ENCODE data around the gene BAIAP2L1. TPM values are rescaled to one million over a fixed set of nuclear protein-coding genes. Genes with fewer than 3 reads are reported as not detected.

BAIAP2L1 gene
- total and polyA plus RNA-seq, 2 experiments from 2014 or later, result 24.1 to 38.3 TPM

DNA sequence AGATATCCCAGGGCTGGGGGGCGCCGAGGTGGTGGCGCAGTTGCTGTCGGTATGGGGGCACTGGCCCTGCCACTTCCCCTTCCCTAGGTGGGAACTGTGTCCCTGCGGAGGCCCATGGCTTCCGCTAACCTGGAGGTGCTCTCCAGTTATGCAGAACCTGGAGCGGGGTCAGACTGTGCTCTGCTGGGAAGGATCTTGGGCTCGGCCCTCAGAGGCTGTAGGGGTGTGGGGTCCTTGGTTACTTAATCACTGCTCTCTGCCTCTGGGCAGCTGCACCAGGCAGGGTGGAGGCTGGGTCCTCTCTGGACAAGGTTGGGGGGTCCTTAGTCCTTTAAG is 117.0 kb downstream of the BAIAP2L1 start:
- no peaks in the 10 kb centered on the region; the same call in 2 of the 3 replicates for H3K9me3 Mint-ChIP-seq
- no peak overlapping the region for H3K27ac Mint-ChIP-seq
- H3K4me1 Mint-ChIP-seq, result peaks cover 36% of the 10 kb centered on the region
- peaks cover 18% of the 10 kb centered on the region for H4K20me1 ChIP-seq (replicated peaks; ENCODE audit: insufficient read depth)
- H3K36me3 Mint-ChIP-seq (ENCODE audit: low read depth), result peaks cover 8% of the 10 kb centered on the region
- H3K4me1 ChIP-seq (ENCODE audit: insufficient read depth), result peaks cover 30% of the 10 kb centered on the region
- no peak overlapping the region for H3K4me2 ChIP-seq
- H3K27me3 ChIP-seq (ENCODE audit: insufficient read depth), result no peaks in the 10 kb centered on the region
- 0 out of 2 replicates have a peak, but pooled peaks cover 4% of the 10 kb centered on the region for H3F3A ChIP-seq (replicated peaks; ENCODE audit: low read depth)
- H3K79me2 ChIP-seq (replicated peaks; ENCODE audit: insufficient read depth), result peaks cover 53% of the 10 kb centered on the region
- no peak overlapping the region for H2AFZ ChIP-seq
- ATAC-seq (no peak), DNase-seq (ENCODE audit: low spot score) (no peak)
- H3K36me3 ChIP-seq (ENCODE audit: insufficient read depth), result no peaks in the 10 kb centered on the region
- H3K9me2 ChIP-seq (ENCODE audit: insufficient read depth), result no peaks in the 10 kb centered on the region
- no peak overlapping the region for H3K4me3 Mint-ChIP-seq
- H3K27me3 Mint-ChIP-seq (ENCODE audit: insufficient read depth, low read depth, poor library complexity), result peaks cover 13% of the 10 kb centered on the region
- H3K27ac ChIP-seq (ENCODE audit: low read depth), result no peak overlapping the region
- no peak overlapping the region; the same call in 1 of the 2 replicates for H3K4me3 ChIP-seq
- TF ChIP-seq ZNF114 (CRISPR knock-in tag; IDR thresholded peaks at IDR 0.05) (no peak), EZH2phosphoT487 (IDR thresholded peaks at IDR 0.05; ENCODE audit: unreplicated experiment) (no peak), ZNF462 (CRISPR knock-in tag; IDR thresholded peaks at IDR 0.05) (no peak), CREB1 (CRISPR knock-in tag; IDR thresholded peaks at IDR 0.05; ENCODE audit: low read depth) (no peak), STAT1 (IDR thresholded peaks at IDR 0.05; ENCODE audit: unreplicated experiment) (no peak), ETS1 (IDR thresholded peaks at IDR 0.05) (no peak), EZH2 (IDR thresholded peaks at IDR 0.05; ENCODE audit: low read depth, unreplicated experiment) (no peak), JUNB (IDR thresholded peaks at IDR 0.05; ENCODE audit: unreplicated experiment) (no peak), POLR2AphosphoS5 (IDR thresholded peaks at IDR 0.05; ENCODE audit: low read depth) (no peak), ZNF331 (CRISPR knock-in tag; IDR thresholded peaks at IDR 0.05; ENCODE audit: low read depth) (no peak)
- TF ChIP-seq, protein P1, sequence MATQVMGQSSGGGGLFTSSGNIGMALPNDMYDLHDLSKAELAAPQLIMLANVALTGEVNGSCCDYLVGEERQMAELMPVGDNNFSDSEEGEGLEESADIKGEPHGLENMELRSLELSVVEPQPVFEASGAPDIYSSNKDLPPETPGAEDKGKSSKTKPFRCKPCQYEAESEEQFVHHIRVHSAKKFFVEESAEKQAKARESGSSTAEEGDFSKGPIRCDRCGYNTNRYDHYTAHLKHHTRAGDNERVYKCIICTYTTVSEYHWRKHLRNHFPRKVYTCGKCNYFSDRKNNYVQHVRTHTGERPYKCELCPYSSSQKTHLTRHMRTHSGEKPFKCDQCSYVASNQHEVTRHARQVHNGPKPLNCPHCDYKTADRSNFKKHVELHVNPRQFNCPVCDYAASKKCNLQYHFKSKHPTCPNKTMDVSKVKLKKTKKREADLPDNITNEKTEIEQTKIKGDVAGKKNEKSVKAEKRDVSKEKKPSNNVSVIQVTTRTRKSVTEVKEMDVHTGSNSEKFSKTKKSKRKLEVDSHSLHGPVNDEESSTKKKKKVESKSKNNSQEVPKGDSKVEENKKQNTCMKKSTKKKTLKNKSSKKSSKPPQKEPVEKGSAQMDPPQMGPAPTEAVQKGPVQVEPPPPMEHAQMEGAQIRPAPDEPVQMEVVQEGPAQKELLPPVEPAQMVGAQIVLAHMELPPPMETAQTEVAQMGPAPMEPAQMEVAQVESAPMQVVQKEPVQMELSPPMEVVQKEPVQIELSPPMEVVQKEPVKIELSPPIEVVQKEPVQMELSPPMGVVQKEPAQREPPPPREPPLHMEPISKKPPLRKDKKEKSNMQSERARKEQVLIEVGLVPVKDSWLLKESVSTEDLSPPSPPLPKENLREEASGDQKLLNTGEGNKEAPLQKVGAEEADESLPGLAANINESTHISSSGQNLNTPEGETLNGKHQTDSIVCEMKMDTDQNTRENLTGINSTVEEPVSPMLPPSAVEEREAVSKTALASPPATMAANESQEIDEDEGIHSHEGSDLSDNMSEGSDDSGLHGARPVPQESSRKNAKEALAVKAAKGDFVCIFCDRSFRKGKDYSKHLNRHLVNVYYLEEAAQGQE (IDR thresholded peaks at IDR 0.05; ENCODE audit: unreplicated experiment), result no peak
- TF ChIP-seq, protein P2, sequence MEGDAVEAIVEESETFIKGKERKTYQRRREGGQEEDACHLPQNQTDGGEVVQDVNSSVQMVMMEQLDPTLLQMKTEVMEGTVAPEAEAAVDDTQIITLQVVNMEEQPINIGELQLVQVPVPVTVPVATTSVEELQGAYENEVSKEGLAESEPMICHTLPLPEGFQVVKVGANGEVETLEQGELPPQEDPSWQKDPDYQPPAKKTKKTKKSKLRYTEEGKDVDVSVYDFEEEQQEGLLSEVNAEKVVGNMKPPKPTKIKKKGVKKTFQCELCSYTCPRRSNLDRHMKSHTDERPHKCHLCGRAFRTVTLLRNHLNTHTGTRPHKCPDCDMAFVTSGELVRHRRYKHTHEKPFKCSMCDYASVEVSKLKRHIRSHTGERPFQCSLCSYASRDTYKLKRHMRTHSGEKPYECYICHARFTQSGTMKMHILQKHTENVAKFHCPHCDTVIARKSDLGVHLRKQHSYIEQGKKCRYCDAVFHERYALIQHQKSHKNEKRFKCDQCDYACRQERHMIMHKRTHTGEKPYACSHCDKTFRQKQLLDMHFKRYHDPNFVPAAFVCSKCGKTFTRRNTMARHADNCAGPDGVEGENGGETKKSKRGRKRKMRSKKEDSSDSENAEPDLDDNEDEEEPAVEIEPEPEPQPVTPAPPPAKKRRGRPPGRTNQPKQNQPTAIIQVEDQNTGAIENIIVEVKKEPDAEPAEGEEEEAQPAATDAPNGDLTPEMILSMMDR (conservative IDR thresholded peaks at IDR 0.05; ENCODE audit: low read depth in 2 of 2), result no peak

Data from GM23338 (cell line).